ENCODE measurements around the gene MYO16.

The MYO16 gene

DNA sequence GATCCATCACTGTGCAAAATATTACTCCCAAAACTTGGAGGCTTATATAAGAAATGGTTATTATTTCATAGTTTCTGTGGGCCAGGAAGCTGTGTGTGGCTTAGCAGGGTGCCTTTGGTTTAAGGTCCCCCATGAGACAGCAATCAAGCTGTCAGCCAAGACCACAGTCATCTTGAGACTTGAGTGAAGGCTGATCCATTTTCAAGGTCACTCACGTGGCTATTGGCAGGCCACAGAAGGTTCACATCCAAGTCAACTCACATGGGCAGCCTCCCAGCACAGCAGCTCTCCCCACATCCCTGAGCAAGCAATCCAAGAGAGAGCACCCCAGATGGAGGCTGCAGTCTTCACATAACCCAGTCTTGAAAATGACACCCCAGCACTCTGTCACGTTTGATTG is 537.4 kb downstream of the MYO16 start:
- no peak for DNase-seq (ENCODE audit: extremely low read depth in 1 of 2, low read depth in 1 of 2)

DNA sequence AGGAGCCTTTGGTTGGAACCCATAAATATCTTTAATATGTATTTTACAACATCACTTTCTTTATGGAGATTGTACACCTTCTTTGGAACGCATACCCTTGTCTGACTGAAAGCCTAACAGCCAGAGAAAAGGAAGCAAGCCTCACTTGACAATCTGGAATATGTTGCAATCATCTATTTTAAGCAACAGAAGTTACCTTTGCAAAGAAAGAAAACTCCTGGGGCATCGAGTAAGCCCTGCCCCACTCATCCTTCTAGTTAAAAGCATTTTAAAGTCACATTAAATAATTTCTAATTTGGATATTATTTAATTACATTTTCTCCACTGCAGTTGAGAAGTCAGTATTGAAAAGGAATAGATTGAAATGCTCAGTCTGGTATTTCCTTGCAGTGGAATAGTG is 542.7 kb downstream of the MYO16 start:
- no peak for DNase-seq (ENCODE audit: extremely low read depth in 1 of 2, low read depth in 1 of 2)

DNA sequence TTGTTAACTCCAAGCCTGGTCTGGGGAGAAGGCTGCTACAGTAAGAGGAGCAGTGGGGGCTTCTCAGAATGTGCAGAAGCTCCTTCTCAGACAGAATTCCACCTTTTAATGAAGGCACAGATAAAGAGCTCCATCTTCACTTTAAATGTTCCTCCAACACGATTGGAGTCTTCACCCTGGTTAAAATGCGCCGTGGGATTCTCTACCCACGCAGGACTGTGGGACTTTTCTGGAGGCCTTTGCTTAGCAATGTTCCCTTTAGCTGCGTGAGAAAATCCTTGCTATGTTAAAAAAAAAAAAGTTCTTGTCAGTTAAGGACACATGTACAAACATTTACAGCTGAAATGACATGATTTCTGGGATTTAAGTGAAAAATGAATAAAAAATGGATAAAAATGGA is 546.3 kb downstream of the MYO16 start:
- DNase-seq (ENCODE audit: extremely low read depth in 1 of 2, low read depth in 1 of 2) = no peak

DNA sequence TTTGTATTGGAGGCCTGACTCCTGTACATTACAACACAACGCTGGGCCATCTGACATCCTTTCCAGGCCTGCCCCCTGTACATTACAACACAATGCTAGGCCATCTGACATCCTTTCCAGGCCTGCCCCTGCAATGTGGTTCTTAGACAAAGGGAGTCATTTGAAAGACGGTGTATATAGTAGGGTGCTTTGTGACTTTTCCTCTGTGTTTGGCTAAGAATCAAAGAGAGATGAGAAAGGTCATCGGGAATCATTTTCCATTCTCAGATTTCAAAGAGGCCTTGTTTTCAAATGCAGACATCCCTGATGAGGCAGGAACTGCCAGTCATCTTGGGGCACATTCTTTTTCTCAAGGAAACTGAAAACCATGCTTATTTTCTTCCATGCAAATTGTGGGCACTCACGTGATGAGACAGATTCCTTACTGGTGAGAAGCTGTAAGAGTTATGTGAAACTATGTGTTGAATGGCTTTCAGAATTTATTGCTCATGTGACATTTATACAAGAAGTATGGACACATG is 551.6 kb downstream of the MYO16 start:
- DNase-seq (ENCODE audit: extremely low read depth in 1 of 2, low read depth in 1 of 2) = no peak

DNA sequence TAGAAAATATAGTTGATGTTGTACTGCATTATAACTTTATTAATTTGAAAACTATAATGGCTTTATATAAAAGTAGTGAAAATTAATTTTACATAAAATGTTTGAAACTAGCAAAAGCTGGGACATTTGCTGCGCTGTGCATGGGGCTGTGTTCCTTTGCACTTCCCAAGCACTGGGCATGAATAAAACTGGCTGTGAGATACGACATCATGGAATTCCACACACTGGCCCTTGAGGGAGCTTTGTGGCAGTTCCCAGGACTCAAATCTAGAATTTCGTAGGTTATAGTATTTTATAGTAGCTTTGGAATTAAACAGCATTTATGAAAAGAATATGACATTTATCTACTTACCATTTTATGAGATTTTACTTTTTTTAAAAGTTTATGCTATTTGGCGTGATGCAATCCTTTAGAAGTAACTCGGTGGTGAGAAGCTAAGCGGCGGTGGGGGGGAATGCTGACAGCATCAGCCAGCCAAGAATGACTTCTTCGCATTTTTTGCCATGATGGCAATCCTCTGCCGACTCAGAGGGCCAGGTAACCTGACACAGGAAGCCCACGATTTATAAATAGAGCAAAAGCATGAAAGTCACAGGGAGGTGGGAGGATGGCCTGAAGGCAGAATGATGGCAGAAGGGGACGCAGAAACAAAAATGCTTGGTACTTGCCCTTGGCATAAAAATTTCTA is 553.5 kb downstream of the MYO16 start:
- DNase-seq (ENCODE audit: extremely low read depth in 1 of 2, low read depth in 1 of 2) = no peak

DNA sequence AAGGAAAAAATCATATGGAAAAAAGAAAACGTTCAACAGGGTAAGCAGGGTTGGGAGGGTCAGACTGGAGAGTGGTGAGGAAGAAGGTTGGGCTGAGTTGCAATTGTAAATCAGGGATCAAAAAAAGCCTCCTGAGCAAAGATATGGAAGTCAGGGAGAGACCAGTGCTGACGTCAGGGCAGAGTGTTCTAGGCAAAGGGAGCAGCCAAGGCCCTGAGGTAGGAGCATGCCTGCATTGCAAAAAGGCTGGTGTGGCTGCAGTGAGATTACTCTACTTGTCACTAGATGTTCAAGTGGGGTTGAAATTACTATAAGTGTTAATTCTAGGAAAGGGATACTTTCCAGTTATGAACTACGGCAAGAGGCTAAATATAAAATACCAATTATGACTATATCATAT is 562.0 kb downstream of the MYO16 start:
- no peak for DNase-seq (ENCODE audit: extremely low read depth in 1 of 2, low read depth in 1 of 2)

DNA sequence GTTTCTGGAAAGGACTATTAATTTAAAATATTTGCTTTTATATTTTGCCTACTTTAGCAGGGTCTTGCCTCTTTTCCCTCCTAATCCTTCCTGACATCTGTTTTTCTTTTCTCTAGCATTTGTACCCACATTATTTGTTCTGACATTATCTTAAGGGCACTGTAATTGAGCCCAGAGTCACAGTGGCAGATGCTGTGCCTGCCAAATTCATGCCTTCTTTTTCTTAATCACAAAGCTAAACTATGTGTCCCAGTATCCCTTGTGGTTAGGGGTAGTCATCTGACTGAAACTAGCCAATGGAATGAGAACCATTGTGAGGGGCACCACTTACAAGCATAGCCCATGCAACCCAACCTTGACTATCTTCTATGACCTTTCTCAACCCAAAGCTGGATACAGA is 562.9 kb downstream of the MYO16 start:
- DNase-seq (ENCODE audit: extremely low read depth in 1 of 2, low read depth in 1 of 2) = no peak

DNA sequence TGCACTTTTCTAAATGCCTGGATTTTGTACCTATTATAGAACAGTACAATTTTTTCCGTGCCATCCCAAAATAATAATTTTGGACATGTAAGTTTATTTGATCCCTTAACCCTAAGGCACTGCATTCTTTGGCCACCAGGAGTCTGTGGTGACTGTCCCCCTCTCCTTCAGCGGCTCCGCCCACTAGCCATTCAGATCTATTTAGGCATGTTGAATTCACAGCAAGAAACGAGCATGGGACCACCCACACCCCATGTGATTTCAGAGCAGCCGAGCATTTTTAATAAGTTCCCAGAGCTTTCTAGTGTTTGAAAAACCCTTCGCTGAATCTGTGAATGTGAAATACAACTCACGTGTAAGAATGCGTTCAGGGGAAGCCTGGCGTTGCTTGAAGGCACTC is 567.5 kb downstream of the MYO16 start:
- DNase-seq (ENCODE audit: extremely low read depth in 1 of 2, low read depth in 1 of 2) = no peak

DNA sequence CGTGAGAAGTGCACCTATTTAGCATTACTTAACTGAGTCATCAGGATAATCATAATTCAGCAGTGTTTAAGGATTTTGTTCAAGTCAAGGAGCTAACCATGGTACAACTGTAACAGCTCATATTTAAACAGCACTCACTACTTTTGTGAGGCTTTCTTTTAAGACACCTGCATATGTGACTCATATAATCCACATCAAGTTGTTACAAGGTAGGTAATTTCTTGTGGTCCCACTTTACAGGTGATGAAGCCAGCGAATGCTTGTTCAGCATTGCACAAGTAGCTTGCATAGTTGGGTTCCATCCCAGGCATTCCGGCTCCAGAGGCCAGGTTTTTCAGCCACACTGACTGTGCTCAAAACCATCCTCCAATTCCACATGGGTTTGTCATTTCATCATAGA is 569.2 kb downstream of the MYO16 start:
- no peak for DNase-seq (ENCODE audit: extremely low read depth in 1 of 2, low read depth in 1 of 2)

DNA sequence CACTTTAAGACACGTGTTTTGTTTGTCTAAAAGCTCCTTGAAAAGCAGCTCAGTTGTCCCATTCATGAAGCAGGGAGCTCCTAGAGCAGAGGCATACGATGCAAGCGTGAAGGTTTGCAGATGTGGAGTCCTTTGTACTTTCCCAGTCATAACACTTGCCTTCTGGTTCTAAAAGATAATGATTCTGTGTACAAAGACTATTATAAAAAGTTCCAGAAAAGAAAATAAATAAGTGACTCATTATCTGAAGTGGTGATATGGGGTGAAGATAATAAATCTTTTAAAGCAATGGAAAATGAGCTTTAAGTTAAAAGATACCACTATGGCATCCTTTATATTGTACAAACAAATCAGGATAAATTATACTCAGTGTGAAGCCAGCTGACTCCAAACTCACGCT is 569.9 kb downstream of the MYO16 start:
- DNase-seq (ENCODE audit: extremely low read depth in 1 of 2, low read depth in 1 of 2) = no peak

DNA sequence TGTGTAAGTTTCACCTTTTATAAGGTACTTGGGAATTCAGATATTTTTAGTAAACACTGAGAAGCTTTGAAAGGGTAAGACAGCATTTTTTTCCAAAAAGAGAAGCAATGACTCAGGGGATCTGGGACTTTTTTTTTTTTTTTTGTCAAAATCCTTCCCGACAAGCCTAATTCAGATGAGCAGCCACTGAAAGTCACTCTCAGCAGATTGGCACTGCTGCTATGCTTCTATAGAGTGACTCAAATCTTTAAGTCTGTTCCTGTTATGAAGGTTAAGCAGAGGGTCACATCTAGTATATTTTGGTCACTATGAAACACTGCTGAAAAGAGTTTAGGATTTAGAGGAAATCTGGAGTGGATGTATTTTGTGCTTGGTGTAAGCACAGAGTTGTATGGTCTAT is 571.1 kb downstream of the MYO16 start:
- DNase-seq (ENCODE audit: extremely low read depth in 1 of 2, low read depth in 1 of 2) = no peak

DNA sequence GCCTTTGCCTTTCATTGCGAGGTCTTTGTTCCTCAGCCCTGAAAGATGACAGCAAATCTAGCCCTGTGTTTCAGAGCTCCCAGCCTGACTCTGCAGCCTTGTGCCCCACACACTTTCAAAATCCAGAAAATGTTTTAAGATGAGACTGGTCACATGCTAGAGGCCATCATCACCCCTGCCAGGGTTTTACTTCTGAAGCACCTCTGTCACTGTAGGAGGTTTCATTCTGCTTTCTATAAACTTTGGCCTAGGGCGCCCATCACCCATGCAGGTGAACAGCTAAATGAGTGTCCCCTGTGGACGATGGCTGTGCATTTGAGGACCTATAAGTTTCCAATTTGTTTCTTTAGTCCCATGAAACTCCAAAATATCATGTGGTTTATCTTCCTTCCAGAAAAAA is 574.2 kb downstream of the MYO16 start:
- no peak for DNase-seq (ENCODE audit: extremely low read depth in 1 of 2, low read depth in 1 of 2)

DNA sequence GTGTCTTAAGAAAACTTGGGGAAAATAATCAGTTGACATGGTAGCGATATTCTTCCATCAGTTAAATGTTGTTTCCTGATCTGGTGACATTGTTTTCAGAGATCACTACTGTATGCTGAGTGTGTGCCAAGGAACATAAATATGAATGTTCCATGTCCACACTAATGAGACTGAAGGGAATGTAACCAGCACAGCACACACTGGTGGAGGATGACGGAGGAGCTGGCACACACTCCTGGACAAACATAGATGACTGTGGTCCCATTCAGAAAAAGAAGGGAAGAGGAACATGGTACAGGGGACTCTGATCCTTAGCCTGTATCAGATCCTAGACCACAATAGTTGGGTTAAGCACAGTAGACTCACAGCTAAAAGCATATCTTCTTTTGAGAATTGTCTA is 574.8 kb downstream of the MYO16 start:
- DNase-seq (ENCODE audit: extremely low read depth in 1 of 2, low read depth in 1 of 2) = no peak

DNA sequence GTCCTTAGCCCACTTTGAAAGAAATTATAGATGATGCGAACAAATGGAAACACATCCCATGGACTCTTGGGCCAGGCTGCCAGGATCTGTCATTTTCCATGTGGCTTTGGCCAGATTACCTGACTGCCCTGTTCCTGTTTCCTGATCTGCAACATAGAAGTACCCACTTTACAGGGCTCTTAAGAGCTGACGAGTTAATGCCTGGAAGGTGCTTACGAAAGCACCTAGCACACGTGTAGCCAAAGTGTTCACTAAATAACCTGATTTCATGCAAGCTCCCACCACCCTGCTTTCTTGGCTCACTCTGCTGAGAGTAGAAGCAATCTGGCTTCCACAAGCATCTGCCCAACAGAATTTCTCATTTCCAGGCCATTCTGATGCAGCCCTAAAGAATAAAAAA is 575.2 kb downstream of the MYO16 start:
- DNase-seq (ENCODE audit: extremely low read depth in 1 of 2, low read depth in 1 of 2) = no peak

DNA sequence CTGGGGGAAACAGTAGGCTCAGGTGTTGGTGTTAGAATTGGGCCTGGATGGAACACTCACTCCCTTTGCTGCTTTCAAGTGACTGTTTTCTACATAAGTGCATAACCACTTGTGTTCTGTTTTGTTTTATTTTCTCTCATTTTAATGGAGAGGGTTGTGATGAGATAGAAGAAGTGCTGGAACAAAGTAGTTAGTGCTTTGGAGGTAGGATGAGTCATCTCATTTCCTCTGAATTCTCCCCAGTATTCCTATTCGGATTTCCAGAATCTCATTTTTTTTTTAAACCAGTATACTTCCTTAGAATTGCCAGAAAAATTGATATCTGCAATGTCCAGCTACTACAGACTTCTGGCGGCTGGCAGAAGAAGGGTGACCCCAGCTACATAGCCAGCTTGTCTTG is 575.9 kb downstream of the MYO16 start:
- no peak for DNase-seq (ENCODE audit: extremely low read depth in 1 of 2, low read depth in 1 of 2)

DNA sequence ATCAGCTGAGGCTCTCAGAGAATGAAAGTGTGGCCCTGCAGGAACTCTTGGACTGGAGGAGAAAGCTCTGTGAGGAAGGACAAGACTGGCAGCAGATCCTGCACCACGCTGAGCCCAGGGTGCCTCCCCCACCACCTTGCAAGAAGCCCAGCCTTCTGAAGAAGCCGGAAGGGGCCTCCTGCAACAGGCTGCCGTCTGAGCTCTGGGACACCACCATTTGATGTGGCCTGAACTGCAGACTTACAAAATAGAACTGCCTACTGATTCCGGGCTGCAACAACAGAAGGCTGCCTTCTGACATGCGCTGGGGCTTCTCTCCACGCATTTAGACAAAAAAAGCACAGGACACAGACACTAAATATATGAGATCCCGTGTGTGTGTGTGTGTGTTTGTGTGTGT is 577.2 kb downstream of the MYO16 start:
- no peak for DNase-seq (ENCODE audit: extremely low read depth in 1 of 2, low read depth in 1 of 2)

DNA sequence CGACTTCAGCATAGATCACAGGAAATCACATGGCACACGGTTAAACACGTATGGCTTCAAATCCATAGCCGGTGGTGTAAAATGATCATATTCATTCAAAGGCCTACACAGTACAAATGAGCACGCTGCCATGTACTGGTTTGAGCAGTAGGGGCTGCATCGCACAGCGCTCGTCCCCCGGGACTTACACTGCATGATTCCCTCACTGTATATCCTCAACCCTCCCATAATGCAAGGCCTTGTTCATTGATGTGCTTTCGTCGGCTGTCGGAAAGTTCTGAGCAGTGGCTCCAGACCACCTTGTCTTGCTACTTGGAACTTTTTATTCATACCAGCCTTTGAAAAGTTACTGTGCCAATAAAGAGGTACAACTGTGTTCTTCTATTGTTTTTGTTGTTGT is 578.2 kb downstream of the MYO16 start:
- no peak for DNase-seq (ENCODE audit: extremely low read depth in 1 of 2, low read depth in 1 of 2)

DNA sequence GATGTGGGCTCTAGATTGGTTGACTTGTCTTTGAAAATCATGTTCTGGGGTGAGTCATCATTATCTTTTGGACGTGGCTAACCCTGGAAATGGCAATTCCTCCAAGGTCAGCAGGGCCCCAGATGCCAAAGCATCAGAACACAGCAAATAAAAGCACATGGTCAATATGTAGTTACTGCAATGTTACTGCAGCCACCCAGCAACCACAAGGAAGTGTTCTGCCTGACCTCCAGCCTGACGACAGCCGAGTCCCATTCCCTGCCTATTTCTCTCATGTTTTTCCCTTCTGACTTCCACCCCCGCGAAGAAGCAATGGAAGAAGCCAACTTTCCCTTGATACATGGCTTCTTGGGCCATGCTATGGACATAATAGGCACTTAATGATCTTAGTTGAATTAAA is 579.1 kb downstream of the MYO16 start:
- DNase-seq (ENCODE audit: extremely low read depth in 1 of 2, low read depth in 1 of 2) = no peak

DNA sequence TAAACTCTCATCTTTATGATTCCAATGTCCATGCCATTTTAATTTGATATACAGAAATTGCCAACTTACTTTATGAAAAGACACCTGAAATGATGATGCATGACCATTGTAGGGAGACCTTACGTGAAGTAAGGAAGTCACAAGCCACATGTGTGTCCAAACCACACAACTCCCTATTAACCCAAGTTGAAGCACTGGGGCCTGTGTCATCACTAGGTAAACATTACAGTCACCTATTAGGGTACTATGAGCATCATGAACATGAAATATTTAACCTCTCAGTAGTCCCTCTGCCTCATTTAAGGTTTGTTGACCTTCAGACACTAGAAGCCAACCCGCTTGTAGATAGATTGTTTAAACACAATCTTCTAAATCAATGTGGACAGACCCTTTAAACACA is 580.1 kb downstream of the MYO16 start:
- no peak for DNase-seq (ENCODE audit: extremely low read depth in 1 of 2, low read depth in 1 of 2)

DNA sequence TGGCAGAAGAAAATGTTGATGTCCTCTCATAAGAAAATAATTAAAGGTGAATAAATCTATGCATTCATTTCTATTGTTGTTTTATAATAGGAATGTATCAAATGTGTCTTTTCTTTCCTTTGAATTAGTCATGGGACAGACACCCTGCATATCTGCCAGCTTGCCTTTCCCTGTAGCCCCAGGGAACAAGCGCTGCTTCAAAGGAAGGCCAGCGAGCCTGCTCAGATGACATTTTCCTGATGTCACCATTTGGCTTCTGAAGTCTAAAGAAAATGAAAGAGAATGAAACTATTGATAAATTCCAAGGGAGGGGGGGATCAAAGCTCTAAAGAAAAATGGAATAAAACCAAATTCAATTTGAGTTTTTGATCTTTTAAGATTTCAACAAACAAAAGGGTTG is 582.2 kb downstream of the MYO16 start:
- DNase-seq (ENCODE audit: extremely low read depth in 1 of 2, low read depth in 1 of 2) = no peak

DNA sequence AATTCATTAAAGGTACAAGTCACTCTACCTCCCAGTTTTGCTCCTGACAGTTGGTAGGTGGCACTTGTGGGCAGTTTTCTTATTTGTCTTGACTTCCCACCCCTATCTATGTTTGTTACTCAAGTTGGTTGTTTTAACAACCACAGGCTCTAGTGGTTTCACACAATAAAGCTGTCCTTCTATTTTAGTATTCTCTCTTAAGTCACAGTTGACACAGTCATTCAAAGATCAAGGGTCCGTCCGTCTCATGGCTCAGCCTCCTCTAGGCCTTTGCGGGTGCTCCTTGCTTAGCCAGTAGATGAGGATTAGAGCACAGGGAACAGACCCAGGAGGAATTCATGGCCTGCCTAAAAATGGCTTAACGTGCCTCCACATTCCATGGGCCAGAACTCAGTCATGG is 583.2 kb downstream of the MYO16 start:
- no peak for DNase-seq (ENCODE audit: extremely low read depth in 1 of 2, low read depth in 1 of 2)

DNA sequence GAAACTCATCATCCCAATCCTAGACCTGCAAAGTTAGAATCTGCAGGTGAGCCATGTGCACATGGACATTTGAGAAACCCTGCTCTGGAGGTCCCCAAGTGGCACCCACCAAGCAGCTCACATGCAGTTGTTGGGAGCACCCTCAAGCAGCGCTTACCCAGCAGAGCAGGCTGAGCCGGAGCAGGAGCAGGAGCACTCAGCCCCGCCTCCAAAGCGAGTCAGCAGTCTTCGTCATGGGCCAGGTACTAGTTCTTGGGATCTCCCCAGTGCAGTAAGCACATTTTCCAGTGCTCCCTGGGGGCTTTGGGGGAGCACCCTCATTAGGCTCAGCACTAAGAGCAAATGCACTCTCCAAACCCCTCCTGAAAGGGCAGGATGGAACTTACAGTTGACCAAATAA is 584.3 kb downstream of the MYO16 start:
- no peak for DNase-seq (ENCODE audit: extremely low read depth in 1 of 2, low read depth in 1 of 2)

DNA sequence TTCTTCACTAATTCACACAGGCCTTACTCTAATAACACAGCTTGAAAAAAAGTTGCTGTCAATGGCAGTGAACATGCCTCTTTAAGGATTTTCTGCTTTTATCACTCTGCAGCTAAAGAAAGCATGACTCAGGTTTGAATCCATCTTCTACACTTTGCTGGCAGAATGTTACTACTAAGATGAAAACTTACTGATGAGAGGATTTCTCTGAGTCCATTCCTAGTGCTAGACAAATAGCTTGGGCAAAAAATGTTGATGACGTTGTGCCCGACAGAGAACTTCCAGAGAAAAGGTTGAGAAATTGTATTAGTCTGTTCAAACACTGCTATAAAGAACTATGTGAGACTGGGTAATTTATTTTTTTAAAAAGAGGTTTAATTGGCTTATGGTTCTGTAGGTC is 585.0 kb downstream of the MYO16 start:
- no peak for DNase-seq (ENCODE audit: extremely low read depth in 1 of 2, low read depth in 1 of 2)

All from stimulated activated CD8-positive, alpha-beta memory T cell treated with anti-CD3 and anti-CD28 coated beads, Interleukin-7, amount 100 ng/mL, for 48 hours (primary cell).